DND-41 (cell line): ENCODE results near the gene AKAP10.
A peak's percentile ranks its signal among the peaks of the same experiment; 100 is the strongest.

Source experiments
- ATAC-seq: fragments of 200-7000 bp; cut with Tn5 transposase; 3 replicates; pipeline ENCODE4 v1.9.1; 2021; ENCODE audit warnings: low read depth; ENCODE audit not compliant: insufficient read depth
- DNase-seq: peaks from one replicate; pipeline ENCODE4 v3.0.0-alpha.2; 2020
- H2AFZ ChIP-seq: 2 replicates; pipeline ENCODE4 v1.6.0; 2012; ENCODE audit warnings: low read depth, low read length
- H3K27ac ChIP-seq: 2 replicates; pipeline ENCODE4 v1.5.1; 2012; ENCODE audit warnings: low read length, inconsistent platforms
- H3K27me3 ChIP-seq: fragments of 200-600 bp; sonication (generic); 2 replicates; pipeline ENCODE4 v1.6.0; 2012; ENCODE audit warnings: low read length, mild to moderate bottlenecking, inconsistent platforms; ENCODE audit not compliant: insufficient read depth, poor library complexity
- H3K36me3 ChIP-seq: 2 replicates; pipeline ENCODE4 v1.5.1; 2012; ENCODE audit warnings: low read length, inconsistent platforms; ENCODE audit not compliant: insufficient read depth
- H3K4me1 ChIP-seq: 2 replicates; pipeline ENCODE4 v1.5.1; 2012; ENCODE audit warnings: mild to moderate bottlenecking, low read length; ENCODE audit not compliant: insufficient read depth
- H3K4me2 ChIP-seq: 2 replicates; pipeline ENCODE4 v1.6.0; 2012; ENCODE audit warnings: mild to moderate bottlenecking, moderate library complexity, low read length, inconsistent platforms; ENCODE audit not compliant: insufficient read depth
- H3K4me3 ChIP-seq, 2 experiments: fragments of 200-600 bp in 1 of 2; shearing (Covaris generic) in 1 of 2; 2 replicates each; pipeline ENCODE4 v1.5.1; 2012 to 2016; ENCODE audit warnings: inconsistent platforms in 2 of 2, low read length in 2 of 2, mild to moderate bottlenecking in 2 of 2, low read depth in 1 of 2, moderate library complexity in 1 of 2
- H3K79me2 ChIP-seq: 2 replicates; pipeline ENCODE4 v1.6.0; 2012; ENCODE audit warnings: low read length, inconsistent platforms; ENCODE audit not compliant: insufficient read depth
- H3K9ac ChIP-seq: 2 replicates; pipeline ENCODE4 v1.6.0; 2012; ENCODE audit warnings: low read depth, mild to moderate bottlenecking, inconsistent platforms, low read length, moderate library complexity
- H3K9me3 ChIP-seq: 2 replicates; pipeline ENCODE4 v1.5.1; 2012; ENCODE audit warnings: low read length, moderate library complexity, mild to moderate bottlenecking, inconsistent platforms; ENCODE audit not compliant: insufficient read depth, severe bottlenecking
- H4K20me1 ChIP-seq: 2 replicates; pipeline ENCODE4 v1.6.0; 2012; ENCODE audit warnings: low read length; ENCODE audit not compliant: insufficient read depth
- CTCF ChIP-seq: IDR thresholded peaks from 2 replicates; pipeline ENCODE4 v1.5.1; 2012; ENCODE audit warnings: borderline replicate concordance, low read length, moderate library complexity, mild to moderate bottlenecking; ENCODE audit not compliant: poor library complexity, severe bottlenecking; ENCODE audit errors: extremely low read depth
- EZH2 ChIP-seq: IDR thresholded peaks from 3 replicates; pipeline ENCODE4 v1.6.1; 2012; ENCODE audit warnings: borderline replicate concordance, low read depth, mild to moderate bottlenecking, moderate library complexity, low read length, inconsistent platforms; ENCODE audit not compliant: severe bottlenecking

AKAP10 gene

GRCh38 chr17:20012017-20012536 is 34.4 kb upstream of the AKAP10 start:
- Histone ChIP-seq H2AFZ (no peak overlapping the region), H3K36me3 (no peaks in the 10 kb centered on the region), H3K27me3 (peaks cover 34% of the 10 kb centered on the region), H3K4me1 (peaks cover 16% of the 10 kb centered on the region), H3K27ac (no peak overlapping the region), H3K4me2 (no peak overlapping the region), H3K9me3 (no peaks in the 10 kb centered on the region), H3K9ac (no peak overlapping the region), H4K20me1 (no peaks in the 10 kb centered on the region), H3K79me2 (no peaks in the 10 kb centered on the region), H3K4me3 (no peak overlapping the region)
- no peak for TF ChIP-seq CTCF
- no peak for TF ChIP-seq EZH2
- no peak for DNase-seq
- ATAC-seq: no peak

- Histone ChIP-seq H3K4me3 (no peak overlapping the region), H3K9me3 (no peaks in the 10 kb centered on the region), H3K36me3 (no peaks in the 10 kb centered on the region), H2AFZ (no peak overlapping the region), H3K4me1 (peaks cover 16% of the 10 kb centered on the region), H4K20me1 (no peaks in the 10 kb centered on the region), H3K9ac (no peak overlapping the region), H3K4me2 (no peak overlapping the region), H3K27ac (no peak overlapping the region), H3K79me2 (no peaks in the 10 kb centered on the region), H3K27me3 (peaks cover 45% of the 10 kb centered on the region)
- TF ChIP-seq CTCF (no peak), EZH2 (no peak)
- DNase-seq (no peak), ATAC-seq (no peak)
Measured at GRCh38 chr17:20010936-20011335, 33.3 kb upstream of the AKAP10 start.

- no peak for ATAC-seq
Measured at GRCh38 chr17:20010099-20010863, 32.7 kb upstream of the AKAP10 start.

More at GRCh38 chr17:20010099-20010863, 32.7 kb upstream of the AKAP10 start:
- no peaks in the 10 kb centered on the region for H3K79me2 ChIP-seq
- H3K36me3 ChIP-seq: no peaks in the 10 kb centered on the region
- H4K20me1 ChIP-seq: no peaks in the 10 kb centered on the region
- peaks cover 46% of the 10 kb centered on the region for H3K27me3 ChIP-seq
- no peak overlapping the region for H2AFZ ChIP-seq
- 0 out of 2 replicates have a peak overlapping the region, but pooled peaks have one; percentile 96 for H3K4me2 ChIP-seq
- no peak for DNase-seq
- no peak overlapping the region for H3K4me3 ChIP-seq
- no peaks in the 10 kb centered on the region for H3K9me3 ChIP-seq
- TF ChIP-seq EZH2 (no peak), CTCF (no peak)
- H3K9ac ChIP-seq: no peak overlapping the region
- peaks cover 16% of the 10 kb centered on the region for H3K4me1 ChIP-seq
- H3K27ac ChIP-seq: no peak overlapping the region
